ENCODE results near the gene SMPX. TPM values are rescaled to one million over a fixed set of nuclear protein-coding genes. Genes with fewer than 3 reads are reported as not detected.

Gene SMPX
- total RNA-seq, 1 donor from 2014 or later, result not detected

- Histone ChIP-seq H3K27ac (ENCODE audit: low read depth, low read length) (no peak overlapping the region), H3K36me3 (ENCODE audit: insufficient read depth, low read length) (no peaks in the 10 kb centered on the region), H3K9me3 (ENCODE audit: insufficient read depth, low read depth, low read length) (no peaks in the 10 kb centered on the region), H3K79me2 (ENCODE audit: insufficient read depth, low read length) (no peaks in the 10 kb centered on the region), H3K4me1 (ENCODE audit: insufficient read depth, low read length) (no peaks in the 10 kb centered on the region), H3K27me3 (ENCODE audit: insufficient read depth, low read length) (no peaks in the 10 kb centered on the region), H4K20me1 (ENCODE audit: insufficient read depth, low read length) (no peaks in the 10 kb centered on the region), H3K9ac (ENCODE audit: low read length) (no peak overlapping the region), H2AFZ (ENCODE audit: low read depth, low read length) (peak overlapping the region; percentile 71), H3K4me2 (ENCODE audit: low read length) (peak overlapping the region; percentile 73), H3K4me3 (ENCODE audit: insufficient read depth, low read depth, low read length) (no peak overlapping the region)
- H3K27me3 Mint-ChIP-seq (ENCODE audit: low read depth, unreplicated experiment), result peaks cover 7% of the 10 kb centered on the region
- H3K9me3 Mint-ChIP-seq (ENCODE audit: unreplicated experiment), result no peaks in the 10 kb centered on the region
- no peaks in the 10 kb centered on the region for H3K4me1 Mint-ChIP-seq (ENCODE audit: low read depth, unreplicated experiment)
- DNase-seq (ENCODE audit: low read depth) (no peak), FAIRE-seq (no peak)
- no peak overlapping the region for H3K4me3 Mint-ChIP-seq (ENCODE audit: unreplicated experiment)
- H3K36me3 Mint-ChIP-seq (ENCODE audit: low read depth, unreplicated experiment), result no peaks in the 10 kb centered on the region
- no peak for TF ChIP-seq EZH2 (IDR thresholded peaks at IDR 0.05; ENCODE audit: insufficient read depth, low read length)
- TF ChIP-seq CTCF (IDR thresholded peaks at IDR 0.05; ENCODE audit: insufficient read depth, low read depth, low read length), result no peak
- H3K27ac Mint-ChIP-seq (ENCODE audit: unreplicated experiment), result no peak overlapping the region
Measured at GRCh38 chrX:21657318-21658151, 100.4 kb downstream of the SMPX start.

DNA sequence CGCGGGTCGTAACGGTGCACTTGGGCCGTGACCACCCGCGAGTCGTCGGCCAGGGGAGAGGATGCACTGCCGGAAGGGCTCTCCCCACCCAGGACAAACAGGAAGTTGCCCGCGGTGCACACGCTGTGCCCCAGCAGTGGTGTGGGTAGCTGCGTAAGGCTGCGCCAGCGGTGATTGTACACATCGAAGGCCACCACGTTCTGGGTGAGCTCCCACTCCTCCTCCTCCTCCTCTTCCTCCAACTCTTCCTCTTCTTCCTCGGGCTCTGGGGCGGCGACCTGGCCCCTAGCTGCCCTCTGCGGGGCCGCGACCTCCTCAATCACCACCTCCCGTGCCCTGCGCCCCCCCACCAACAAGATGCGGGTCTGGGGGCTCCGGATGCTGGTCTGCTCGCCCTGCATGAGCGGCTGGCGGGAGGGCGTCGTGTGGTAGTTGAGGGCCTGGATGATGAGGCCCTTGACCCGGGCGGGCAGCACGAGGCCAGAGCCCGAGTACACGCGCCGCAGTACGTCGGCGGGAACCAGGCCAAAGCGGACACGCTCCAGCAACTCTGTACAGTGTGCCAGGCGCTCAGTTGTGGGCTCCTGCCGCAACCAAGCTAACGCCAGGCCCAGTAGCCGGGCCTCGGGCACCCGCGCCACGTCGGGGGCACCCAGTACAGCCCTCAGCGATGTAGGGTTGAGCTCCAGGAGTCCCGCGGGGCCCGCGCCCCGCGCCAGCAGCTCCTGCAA, 101.2 kb downstream of the SMPX start:
- no peak for FAIRE-seq
- H3K4me3 ChIP-seq (ENCODE audit: insufficient read depth, low read depth, low read length), result no peak overlapping the region

More for the DNA sequence above, 101.2 kb downstream of the SMPX start:
- no peak overlapping the region for H3K4me2 ChIP-seq (ENCODE audit: low read length)
- no peaks in the 10 kb centered on the region for H3K9me3 Mint-ChIP-seq (ENCODE audit: unreplicated experiment)
- no peak overlapping the region for H3K27ac Mint-ChIP-seq (ENCODE audit: unreplicated experiment)
- peaks cover 7% of the 10 kb centered on the region for H3K27me3 Mint-ChIP-seq (ENCODE audit: low read depth, unreplicated experiment)
- H3K27me3 ChIP-seq (ENCODE audit: insufficient read depth, low read length), result no peaks in the 10 kb centered on the region
- no peak overlapping the region for H3K4me3 Mint-ChIP-seq (ENCODE audit: unreplicated experiment)
- DNase-seq (ENCODE audit: low read depth), result no peak
- no peak overlapping the region for H3K9ac ChIP-seq (ENCODE audit: low read length)
- no peaks in the 10 kb centered on the region for H3K36me3 Mint-ChIP-seq (ENCODE audit: low read depth, unreplicated experiment)
- no peaks in the 10 kb centered on the region for H3K4me1 ChIP-seq (ENCODE audit: insufficient read depth, low read length)
- H3K9me3 ChIP-seq (ENCODE audit: insufficient read depth, low read depth, low read length), result no peaks in the 10 kb centered on the region
- no peak for TF ChIP-seq CTCF (IDR thresholded peaks at IDR 0.05; ENCODE audit: insufficient read depth, low read depth, low read length)
- TF ChIP-seq EZH2 (IDR thresholded peaks at IDR 0.05; ENCODE audit: insufficient read depth, low read length), result no peak
- no peaks in the 10 kb centered on the region for H4K20me1 ChIP-seq (ENCODE audit: insufficient read depth, low read length)
- H3K36me3 ChIP-seq (ENCODE audit: insufficient read depth, low read length), result no peaks in the 10 kb centered on the region
- H3K4me1 Mint-ChIP-seq (ENCODE audit: low read depth, unreplicated experiment), result no peaks in the 10 kb centered on the region
- H3K27ac ChIP-seq (ENCODE audit: low read depth, low read length), result no peak overlapping the region
- no peaks in the 10 kb centered on the region for H3K79me2 ChIP-seq (ENCODE audit: insufficient read depth, low read length)
- H2AFZ ChIP-seq (ENCODE audit: low read depth, low read length), result peak overlapping the region; percentile 47

Other genes starting within 250 kb of the SMPX start
- not detected in 2 replicates for gene KLHL34, start 99.8 kb downstream of the SMPX start, total RNA-seq
- 18.8 and 19.8 TPM in 2 replicates for gene MBTPS2, start 81.5 kb upstream of the SMPX start, total RNA-seq
- 2.0 and 3.4 TPM in 2 replicates for gene YY2, start 97.9 kb upstream of the SMPX start, total RNA-seq
- gene SMS, start 182.6 kb upstream of the SMPX start, total RNA-seq, result 134 and 187 TPM in 2 replicates